Measurements from ENCODE around the gene KMT2C. TPM values are rescaled to one million over a fixed set of nuclear protein-coding genes. Genes with fewer than 3 reads are reported as not detected.
"Not testable (repeated sequence)": the region's sequence is repeated elsewhere in the genome, so short reads cannot be mapped to it uniquely, and the experiment has no call there.

Gene KMT2C
- total RNA-seq, 2 experiments from 2014 or later: 34.2 to 38.2 TPM

DNA sequence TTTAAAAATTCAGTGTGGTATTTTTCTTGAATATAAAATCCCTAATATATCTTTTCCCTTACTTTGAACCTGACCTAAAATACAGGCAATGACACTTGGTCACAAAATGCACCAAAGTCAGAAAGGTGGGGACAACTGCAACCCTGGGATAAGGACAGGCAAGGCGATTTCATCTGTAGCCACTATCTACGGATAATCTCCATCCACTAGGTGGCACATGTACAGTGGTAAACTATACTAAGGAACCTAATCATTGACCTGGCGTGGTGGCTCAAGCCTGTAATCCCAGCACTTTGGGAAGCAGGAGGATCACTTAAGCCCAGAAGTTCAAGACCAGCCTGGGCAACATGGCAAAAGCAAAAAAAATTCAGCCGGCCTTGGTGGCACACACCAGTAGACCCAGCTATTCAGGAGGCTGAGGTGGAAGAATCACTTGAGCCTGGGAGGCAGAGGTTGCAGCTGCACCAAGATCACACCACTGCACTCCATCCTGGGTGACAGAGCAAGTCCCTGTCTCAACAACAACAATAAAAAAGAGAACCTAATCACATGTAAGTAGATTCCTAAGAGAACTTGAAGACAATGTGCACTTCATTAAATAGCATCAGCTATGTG lies 98.9 kb downstream of the KMT2C start:
- Mint-ChIP-seq H3K36me3 (peaks cover 6% of the 10 kb centered on the region), H3K4me3 (no peak overlapping the region), H3K27ac (no peak overlapping the region), H3K27me3 (no peaks in the 10 kb centered on the region), H3K9me3 (no peaks in the 10 kb centered on the region), H3K4me1 (peaks cover 52% of the 10 kb centered on the region)
- no peak for DNase-seq

- peaks cover 50% of the 10 kb centered on the region for H3K4me1 Mint-ChIP-seq
- H3K27ac Mint-ChIP-seq: peak overlapping the region; percentile 35
- H3K4me3 Mint-ChIP-seq: peak overlapping the region; percentile 65
- no peaks in the 10 kb centered on the region for H3K27me3 Mint-ChIP-seq
- no peak for DNase-seq
- peaks cover 6% of the 10 kb centered on the region for H3K36me3 Mint-ChIP-seq
- no peaks in the 10 kb centered on the region for H3K9me3 Mint-ChIP-seq
Observed at GRCh38 chr7:152335900-152336571, 99.8 kb downstream of the KMT2C start.

- Mint-ChIP-seq H3K36me3 (peaks cover 21% of the 10 kb centered on the region), H3K27me3 (no peaks in the 10 kb centered on the region), H3K4me1 (peaks cover 44% of the 10 kb centered on the region), H3K9me3 (no peaks in the 10 kb centered on the region), H3K27ac (no peak overlapping the region), H3K4me3 (no peak overlapping the region)
- no peak for DNase-seq
Observed at GRCh38 chr7:152333134-152333533, 102.7 kb downstream of the KMT2C start.

DNA sequence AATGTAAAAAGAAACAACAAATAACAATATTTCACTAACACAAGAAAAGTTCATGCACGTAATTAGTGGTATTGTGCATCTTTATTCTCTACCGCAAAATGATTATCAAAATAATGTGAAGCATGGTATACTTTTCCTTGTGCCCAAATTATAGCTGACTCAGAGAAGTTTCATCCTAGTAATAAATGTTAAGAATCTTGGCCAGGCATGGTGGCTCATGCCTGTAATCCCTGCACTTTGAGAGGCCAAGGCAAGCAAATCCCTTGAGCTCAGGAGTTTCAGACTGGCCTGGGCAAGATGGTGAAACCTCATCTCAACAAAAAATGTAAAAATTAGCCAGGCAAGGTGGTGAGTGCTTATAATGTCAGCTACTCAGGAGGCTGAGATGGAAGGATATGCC lies 105.0 kb downstream of the KMT2C start:
- Mint-ChIP-seq H3K27me3 (no peaks in the 10 kb centered on the region), H3K4me1 (peaks cover 28% of the 10 kb centered on the region), H3K27ac (no peak overlapping the region), H3K36me3 (peaks cover 22% of the 10 kb centered on the region), H3K9me3 (no peaks in the 10 kb centered on the region), H3K4me3 (no peak overlapping the region)
- no peak for DNase-seq

DNA sequence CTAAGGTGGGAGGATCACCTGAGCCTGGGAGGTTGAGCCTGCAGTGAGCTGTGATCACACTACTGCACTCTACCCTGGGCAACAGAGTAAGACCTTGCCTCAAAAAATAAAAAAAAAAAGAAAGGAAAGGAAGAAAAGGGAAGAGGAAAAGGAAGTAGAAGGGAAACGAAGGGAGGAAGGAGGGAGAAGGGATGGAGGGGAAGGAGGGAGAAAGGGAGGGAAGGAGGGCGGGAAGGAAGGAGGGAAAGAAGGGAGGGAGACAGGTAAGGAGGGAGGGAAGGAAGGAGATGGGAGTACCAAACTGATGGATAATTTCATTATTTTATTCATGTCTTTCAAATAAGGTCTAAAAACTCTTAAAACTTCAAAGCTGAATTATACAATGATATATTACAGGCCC lies 106.3 kb downstream of the KMT2C start:
- H3K4me1 Mint-ChIP-seq: peaks cover 21% of the 10 kb centered on the region
- no peak for DNase-seq
- peaks cover 24% of the 10 kb centered on the region for H3K36me3 Mint-ChIP-seq
- H3K27me3 Mint-ChIP-seq: no peaks in the 10 kb centered on the region
- H3K9me3 Mint-ChIP-seq: no peaks in the 10 kb centered on the region
- no peak overlapping the region for H3K4me3 Mint-ChIP-seq
- H3K27ac Mint-ChIP-seq: no peak overlapping the region

GRCh38 chr7:152328234-152328633 lies 107.6 kb downstream of the KMT2C start:
- no peak for DNase-seq
- Mint-ChIP-seq H3K36me3 (peaks cover 29% of the 10 kb centered on the region), H3K27ac (no peak overlapping the region), H3K4me1 (peaks cover 12% of the 10 kb centered on the region), H3K9me3 (no peaks in the 10 kb centered on the region), H3K4me3 (no peak overlapping the region), H3K27me3 (no peaks in the 10 kb centered on the region)

DNA sequence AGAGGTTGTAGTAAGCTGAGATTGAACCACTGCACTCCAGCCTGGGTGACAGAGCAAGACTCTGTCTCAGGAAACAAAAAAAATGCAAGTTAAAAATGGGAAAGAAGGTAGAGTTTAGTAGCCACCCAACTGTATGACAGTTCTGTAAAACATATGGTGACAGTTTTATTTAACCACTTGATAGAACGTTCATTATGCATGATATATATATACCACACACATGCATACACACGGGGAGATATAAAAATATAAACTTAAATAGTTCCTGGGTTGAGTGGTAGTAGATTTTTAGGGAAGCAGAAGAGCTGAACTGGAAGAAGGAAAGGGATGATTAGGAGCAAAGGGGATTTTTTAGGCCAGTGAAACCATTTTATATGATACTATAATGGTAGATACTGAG lies 120.0 kb downstream of the KMT2C start:
- Mint-ChIP-seq H3K4me3 (no peak overlapping the region), H3K36me3 (peaks cover 23% of the 10 kb centered on the region), H3K27ac (no peak overlapping the region), H3K27me3 (no peaks in the 10 kb centered on the region), H3K9me3 (no peaks in the 10 kb centered on the region), H3K4me1 (peaks cover 32% of the 10 kb centered on the region)
- no peak for DNase-seq

DNA sequence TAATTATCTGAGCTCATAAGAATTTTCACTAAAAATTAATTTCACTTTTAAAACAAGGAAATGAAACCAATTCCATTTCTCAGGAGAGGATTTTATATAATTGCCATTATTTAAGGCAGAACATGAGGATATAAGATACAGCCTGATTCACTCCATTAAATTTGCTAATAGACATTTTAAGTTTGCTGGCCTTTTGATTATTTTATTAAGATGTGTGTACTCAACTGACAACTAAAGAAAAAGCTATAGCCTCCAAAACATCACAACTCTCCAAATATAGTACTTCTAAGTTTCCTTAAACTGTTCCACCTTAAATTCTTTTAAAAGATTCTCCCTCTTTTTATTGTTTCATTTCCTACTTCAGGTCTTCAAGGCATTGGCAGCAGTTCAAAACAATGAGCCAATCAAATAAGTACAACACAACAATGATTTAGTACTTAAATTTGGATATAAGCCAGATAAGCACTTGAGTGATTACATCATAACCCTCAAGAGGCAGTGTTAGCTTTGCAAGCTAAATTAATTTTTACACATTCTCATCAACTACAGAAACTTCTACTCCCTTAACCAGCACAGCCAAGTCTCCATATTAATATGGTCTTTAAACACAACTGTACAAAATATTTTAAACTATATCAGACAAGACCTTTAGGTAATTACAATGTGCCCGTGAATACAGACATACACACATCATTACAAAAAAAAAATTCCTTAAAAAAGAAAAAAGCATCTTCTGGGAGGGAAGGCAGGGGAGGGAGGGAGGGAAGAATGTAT lies 121.8 kb downstream of the KMT2C start:
- no peaks in the 10 kb centered on the region for H3K27me3 Mint-ChIP-seq
- no peak for DNase-seq
- H3K4me1 Mint-ChIP-seq: peaks cover 32% of the 10 kb centered on the region
- no peak overlapping the region for H3K4me3 Mint-ChIP-seq
- no peaks in the 10 kb centered on the region for H3K9me3 Mint-ChIP-seq
- H3K27ac Mint-ChIP-seq: peak overlapping the region; percentile 26
- H3K36me3 Mint-ChIP-seq: peaks cover 14% of the 10 kb centered on the region

- Mint-ChIP-seq H3K9me3 (no peaks in the 10 kb centered on the region), H3K4me3 (no peak overlapping the region), H3K4me1 (peaks cover 32% of the 10 kb centered on the region), H3K36me3 (peaks cover 14% of the 10 kb centered on the region), H3K27ac (no peak overlapping the region), H3K27me3 (no peaks in the 10 kb centered on the region)
- no peak for DNase-seq
Observed at GRCh38 chr7:152313217-152313616, 122.6 kb downstream of the KMT2C start.

- DNase-seq: no peak
- H3K27ac Mint-ChIP-seq: no peak overlapping the region
- H3K4me1 Mint-ChIP-seq: peaks cover 27% of the 10 kb centered on the region
- H3K9me3 Mint-ChIP-seq: no peaks in the 10 kb centered on the region
- H3K4me3 Mint-ChIP-seq: no peak overlapping the region
- no peaks in the 10 kb centered on the region for H3K27me3 Mint-ChIP-seq
- peaks cover 15% of the 10 kb centered on the region for H3K36me3 Mint-ChIP-seq
Observed at GRCh38 chr7:152312316-152312715, 123.5 kb downstream of the KMT2C start.

DNA sequence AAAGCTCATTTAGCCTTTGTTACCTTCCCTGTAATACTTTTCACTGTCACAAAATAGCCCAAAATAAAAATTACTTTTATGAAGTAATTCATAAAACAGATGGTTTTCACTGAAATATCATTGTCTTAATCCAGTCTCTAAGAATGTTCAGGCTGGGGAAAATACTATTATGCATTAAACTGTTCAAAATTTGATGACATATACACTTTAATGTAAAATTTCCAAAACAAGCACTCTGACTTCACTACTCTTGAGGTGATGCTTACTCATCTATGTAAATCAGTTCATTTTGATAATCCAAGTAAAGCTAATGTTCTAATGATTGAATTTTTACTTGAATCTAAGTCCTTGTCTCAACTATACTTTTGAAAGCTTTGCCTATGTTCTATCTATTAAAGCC lies 127.9 kb downstream of the KMT2C start:
- H3K4me1 Mint-ChIP-seq: peaks cover 2% of the 10 kb centered on the region
- peaks cover 15% of the 10 kb centered on the region for H3K36me3 Mint-ChIP-seq
- H3K27me3 Mint-ChIP-seq: no peaks in the 10 kb centered on the region
- no peak overlapping the region for H3K4me3 Mint-ChIP-seq
- DNase-seq: no peak
- no peak overlapping the region for H3K27ac Mint-ChIP-seq
- no peaks in the 10 kb centered on the region for H3K9me3 Mint-ChIP-seq

GRCh38 chr7:152299542-152300143 lies 136.2 kb downstream of the KMT2C start:
- H3K36me3 Mint-ChIP-seq: peaks cover 49% of the 10 kb centered on the region
- not testable (repeated sequence) for H3K4me3 Mint-ChIP-seq, DNase-seq, H3K27ac Mint-ChIP-seq, H3K4me1 Mint-ChIP-seq, H3K27me3 Mint-ChIP-seq, H3K9me3 Mint-ChIP-seq

- no peak overlapping the region for H3K27ac Mint-ChIP-seq
- DNase-seq: no peak
- peaks cover 62% of the 10 kb centered on the region for H3K36me3 Mint-ChIP-seq
- H3K9me3 Mint-ChIP-seq: peaks cover 14% of the 10 kb centered on the region
- H3K4me1 Mint-ChIP-seq: peaks cover 1% of the 10 kb centered on the region
- H3K27me3 Mint-ChIP-seq: no peaks in the 10 kb centered on the region
- H3K4me3 Mint-ChIP-seq: no peak overlapping the region
Observed at GRCh38 chr7:152292897-152293296, 142.9 kb downstream of the KMT2C start.

- not testable (repeated sequence) for H3K9me3 Mint-ChIP-seq, H3K27ac Mint-ChIP-seq, H3K4me1 Mint-ChIP-seq, H3K4me3 Mint-ChIP-seq, DNase-seq, H3K27me3 Mint-ChIP-seq
- peaks cover 22% of the 10 kb centered on the region for H3K36me3 Mint-ChIP-seq
Observed at GRCh38 chr7:152286972-152287371, 148.8 kb downstream of the KMT2C start.

DNA sequence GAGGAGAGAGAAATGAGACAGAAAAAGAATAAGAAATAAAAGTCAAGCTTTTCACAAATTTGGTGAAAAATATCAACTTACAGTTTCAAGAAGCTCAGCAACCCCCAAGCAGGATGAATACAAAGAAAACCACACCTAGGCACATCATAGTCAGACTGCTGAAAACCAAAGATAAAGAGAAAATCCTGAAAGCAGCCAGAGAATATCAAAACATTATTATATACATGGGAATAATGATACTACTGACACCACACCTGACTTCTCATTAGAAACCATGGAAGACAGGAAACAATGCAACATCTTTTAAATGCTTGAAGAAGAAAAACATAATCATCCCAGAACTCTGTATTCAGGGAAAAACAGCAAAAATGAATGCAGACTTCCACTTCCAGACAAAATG lies 149.6 kb downstream of the KMT2C start:
- H3K27me3 Mint-ChIP-seq: not testable (repeated sequence)

More for the DNA sequence above, 149.6 kb downstream of the KMT2C start:
- H3K9me3 Mint-ChIP-seq, H3K4me3 Mint-ChIP-seq, H3K4me1 Mint-ChIP-seq, H3K27ac Mint-ChIP-seq, DNase-seq: not testable (repeated sequence)
- peaks cover 20% of the 10 kb centered on the region for H3K36me3 Mint-ChIP-seq
